HG03565 (cell line): ENCODE results near the gene ITPRIP.

ENCODE experiments used
- ATAC-seq: cut with Tn5 transposase; IDR thresholded peaks from one replicate; pipeline ENCODE4 v1.9.1; 2021; ENCODE audit warnings: mild to moderate bottlenecking, moderate library complexity; ENCODE audit not compliant: unreplicated experiment

The ITPRIP gene

DNA sequence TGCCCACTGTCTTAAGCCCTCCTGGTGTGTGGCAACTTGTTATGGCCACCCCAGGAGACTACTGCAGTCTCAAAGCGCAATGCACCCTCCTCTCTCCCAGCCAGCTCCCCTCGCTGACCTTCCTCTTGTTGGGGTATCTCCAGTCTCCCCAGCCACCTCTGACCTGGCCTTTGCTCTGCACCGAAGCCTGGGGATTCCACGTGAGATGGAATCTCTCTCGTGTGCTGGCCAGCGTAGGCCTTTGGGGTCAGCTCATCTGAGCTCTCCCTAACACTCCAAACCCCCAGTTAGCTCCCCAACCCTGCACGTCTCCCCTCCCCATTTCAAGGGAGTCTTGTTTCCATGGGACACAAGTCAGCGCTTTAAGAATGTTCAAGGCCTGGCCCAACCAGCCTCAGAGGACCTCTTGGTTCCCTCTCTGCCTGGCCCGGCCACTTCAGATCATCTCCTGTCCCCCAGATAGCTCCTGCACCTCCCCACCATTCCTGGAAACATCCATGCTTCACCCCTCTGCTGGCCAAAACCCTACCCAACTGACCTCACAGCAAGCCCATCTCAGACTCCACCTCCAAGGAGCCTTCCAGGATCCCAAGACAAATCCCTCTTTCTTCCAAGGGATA is 11.2 kb downstream of the ITPRIP start:
- no peak for ATAC-seq

DNA sequence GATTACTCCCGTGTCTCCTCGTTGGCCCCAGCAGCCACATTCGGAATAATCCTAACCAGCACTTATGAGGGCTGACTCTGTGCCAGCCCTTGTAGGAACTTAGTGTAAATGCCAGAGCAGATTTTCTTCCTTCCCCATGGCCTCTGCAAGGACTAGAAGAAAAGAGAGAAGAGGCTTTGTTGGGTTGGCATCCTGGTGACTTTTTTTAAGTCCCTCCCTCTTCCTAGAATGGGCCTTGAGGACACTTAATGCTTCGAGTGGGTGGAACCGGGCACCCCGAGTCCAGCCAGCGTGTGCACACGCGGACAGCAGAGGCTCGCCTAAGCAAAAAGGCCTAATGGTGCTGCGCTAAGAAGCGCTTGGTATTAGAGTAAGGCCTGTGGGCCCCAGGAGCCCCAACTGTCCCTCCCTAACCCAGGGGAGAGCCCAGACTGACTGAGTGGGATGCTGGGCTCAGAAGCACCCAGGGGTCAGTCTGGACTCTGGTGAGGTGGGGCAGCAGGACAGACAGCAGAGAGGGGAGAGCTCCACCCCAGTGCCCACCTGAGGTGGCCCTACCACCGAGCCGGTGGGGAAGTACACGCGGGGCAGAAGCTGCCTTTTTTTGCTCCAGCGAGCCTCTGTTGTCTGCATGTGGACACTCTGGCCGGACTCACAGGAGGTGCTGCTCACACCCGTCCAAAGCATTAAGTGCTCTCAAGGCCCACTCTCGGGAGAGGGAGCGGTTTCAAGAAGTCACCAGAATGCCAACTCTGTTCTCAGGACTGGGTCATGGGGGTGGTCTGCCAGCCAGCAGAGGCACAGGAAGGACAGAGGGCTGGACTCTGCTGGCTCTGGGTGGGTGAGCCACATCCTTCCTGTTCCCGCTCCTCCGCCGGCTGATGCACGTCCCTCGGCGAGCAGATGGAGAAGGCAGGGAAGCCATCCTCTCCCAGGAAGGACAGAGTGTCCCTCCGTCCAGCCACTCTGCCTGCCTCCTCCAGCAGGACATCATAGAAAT is 12.5 kb downstream of the ITPRIP start:
- ATAC-seq, result no peak

DNA sequence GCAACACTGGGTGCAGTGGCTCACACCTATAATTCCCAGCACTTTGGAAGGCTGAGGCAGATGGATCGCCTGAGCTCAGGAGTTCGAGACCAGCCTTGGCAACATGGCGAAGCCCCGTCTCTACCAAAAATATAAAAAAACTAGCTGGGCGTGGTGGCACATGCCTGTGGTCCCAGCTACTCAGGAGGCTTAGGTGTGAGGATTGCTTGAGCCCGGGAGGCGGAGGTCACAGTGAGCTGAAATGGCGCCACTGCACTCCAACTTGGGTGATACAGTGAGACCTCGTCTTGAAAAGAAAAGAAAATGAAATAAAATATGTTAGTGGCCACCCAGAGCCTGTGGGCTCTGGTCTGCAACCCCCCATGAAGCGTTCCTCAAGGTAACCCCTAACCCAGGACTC is 13.3 kb downstream of the ITPRIP start:
- no peak for ATAC-seq

DNA sequence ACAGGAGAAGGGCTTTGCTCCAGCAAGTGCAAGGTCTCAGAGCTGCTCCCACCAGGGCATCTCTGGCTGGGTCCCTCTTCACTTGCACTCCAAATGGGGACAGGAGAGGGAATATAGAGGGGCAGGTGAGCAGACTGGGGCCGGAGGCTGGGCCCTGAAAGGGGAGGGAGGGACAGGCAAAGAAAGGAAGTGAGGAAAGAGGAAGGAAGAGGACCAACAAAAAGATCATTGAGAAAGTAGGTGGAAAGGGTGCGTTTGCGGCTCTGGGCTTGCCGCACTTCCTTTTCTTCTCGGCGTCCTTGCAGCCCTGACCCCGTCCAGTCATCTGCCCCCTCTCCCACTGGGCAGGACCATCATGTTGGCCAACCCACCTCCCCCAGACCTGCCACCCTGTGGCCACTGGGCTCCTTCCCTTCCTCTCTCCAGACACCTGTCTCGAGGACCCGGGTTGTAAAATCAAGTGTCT is 14.0 kb downstream of the ITPRIP start:
- no peak for ATAC-seq

DNA sequence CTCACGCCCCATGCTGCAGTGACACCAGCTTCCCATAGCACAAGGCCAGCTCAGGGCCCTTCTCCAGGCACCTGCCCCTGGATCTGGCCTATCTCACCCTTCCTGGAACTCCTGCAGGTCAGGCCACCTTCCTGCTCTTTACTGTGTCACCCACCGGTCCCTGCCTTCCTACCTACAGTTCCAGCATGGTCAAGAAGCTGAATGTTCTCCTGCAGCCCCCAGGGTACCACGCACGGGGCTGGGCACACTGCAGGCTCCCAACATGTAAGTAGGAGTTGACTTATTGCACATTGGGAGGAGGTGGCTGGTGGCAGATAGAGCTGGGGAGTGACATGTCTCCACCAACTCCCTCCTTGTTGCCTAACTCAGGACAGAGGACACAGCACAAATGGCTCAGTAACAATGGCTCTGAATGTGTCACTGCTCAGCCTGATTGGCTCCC is 14.5 kb downstream of the ITPRIP start:
- no peak for ATAC-seq

DNA sequence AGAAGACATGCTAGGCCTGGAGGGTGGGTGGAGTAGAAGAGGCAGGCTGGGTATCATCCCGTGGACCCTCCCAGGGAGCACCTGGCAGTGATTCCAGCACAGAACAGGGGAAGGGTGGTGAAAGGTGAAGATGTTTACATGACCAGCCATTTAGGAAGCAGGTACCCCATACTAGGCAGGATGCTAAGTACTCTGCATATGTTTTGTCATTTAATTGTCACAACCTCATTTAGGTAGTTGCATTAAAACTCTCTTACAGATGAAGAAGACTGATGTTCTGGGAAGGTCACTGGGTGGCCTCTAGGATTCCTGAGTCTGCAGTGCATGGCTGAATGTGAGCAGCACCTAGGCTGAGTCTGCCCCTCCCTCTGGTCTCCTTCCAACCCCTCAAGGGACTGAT is 15.2 kb downstream of the ITPRIP start:
- no peak for ATAC-seq

GRCh38 chr10:104322416-104322782 is 15.9 kb downstream of the ITPRIP start:
- ATAC-seq, result no peak

GRCh38 chr10:104321725-104322415 is 16.4 kb downstream of the ITPRIP start:
- ATAC-seq, result no peak

DNA sequence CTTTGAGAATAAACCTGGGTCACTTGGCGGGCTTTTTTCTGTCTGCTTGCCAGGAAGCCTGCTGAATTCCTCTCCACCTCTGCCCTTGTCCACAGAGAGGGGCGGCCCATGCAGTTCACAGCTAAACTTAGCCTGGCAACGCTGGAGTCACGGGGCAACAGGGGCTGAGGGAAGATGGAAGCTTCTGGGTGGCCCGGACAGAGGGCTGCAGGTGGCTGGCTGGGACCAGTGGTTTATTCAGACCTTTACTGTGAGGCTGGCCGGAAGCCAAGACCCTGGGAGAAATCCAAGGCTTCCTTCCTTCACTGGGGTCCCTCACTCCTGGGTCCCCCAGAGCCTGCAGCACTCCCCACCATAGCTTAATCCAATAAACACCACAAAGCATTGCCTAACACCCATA is 17.0 kb downstream of the ITPRIP start:
- no peak for ATAC-seq

- no peak for ATAC-seq
Measured at GRCh38 chr10:104318810-104319741, 19.2 kb downstream of the ITPRIP start.

- no peak for ATAC-seq
Measured at GRCh38 chr10:104318326-104318725, 19.9 kb downstream of the ITPRIP start.

DNA sequence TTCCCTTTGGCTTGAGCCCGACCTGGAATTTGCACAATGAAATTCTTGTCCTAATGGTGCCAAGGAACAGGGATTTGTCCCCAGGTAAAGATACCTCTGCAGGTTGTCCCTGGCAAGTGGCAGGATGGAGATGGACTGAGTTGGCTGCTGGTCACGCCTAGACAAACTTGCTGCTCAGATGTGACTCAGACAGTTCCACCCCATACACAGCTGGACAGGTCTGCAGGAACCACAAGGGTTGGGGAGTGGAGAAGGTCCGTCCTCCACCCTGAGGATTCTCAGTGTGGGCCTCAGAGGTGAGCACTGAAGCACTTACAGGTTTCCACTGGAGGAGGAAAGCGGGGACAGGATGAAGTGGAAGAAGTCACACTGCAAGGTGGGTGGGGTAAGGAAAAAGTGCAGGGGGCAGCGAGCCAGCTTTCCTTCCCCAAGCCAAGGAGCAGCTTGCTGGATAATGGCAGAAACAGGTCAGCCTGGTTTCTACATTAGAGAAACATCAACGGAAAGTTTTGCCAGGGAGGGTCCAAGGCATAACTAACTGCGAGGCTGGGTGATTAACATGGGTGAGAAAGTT is 20.5 kb downstream of the ITPRIP start:
- no peak for ATAC-seq

GRCh38 chr10:104317269-104317710 is 21.0 kb downstream of the ITPRIP start:
- no peak for ATAC-seq

DNA sequence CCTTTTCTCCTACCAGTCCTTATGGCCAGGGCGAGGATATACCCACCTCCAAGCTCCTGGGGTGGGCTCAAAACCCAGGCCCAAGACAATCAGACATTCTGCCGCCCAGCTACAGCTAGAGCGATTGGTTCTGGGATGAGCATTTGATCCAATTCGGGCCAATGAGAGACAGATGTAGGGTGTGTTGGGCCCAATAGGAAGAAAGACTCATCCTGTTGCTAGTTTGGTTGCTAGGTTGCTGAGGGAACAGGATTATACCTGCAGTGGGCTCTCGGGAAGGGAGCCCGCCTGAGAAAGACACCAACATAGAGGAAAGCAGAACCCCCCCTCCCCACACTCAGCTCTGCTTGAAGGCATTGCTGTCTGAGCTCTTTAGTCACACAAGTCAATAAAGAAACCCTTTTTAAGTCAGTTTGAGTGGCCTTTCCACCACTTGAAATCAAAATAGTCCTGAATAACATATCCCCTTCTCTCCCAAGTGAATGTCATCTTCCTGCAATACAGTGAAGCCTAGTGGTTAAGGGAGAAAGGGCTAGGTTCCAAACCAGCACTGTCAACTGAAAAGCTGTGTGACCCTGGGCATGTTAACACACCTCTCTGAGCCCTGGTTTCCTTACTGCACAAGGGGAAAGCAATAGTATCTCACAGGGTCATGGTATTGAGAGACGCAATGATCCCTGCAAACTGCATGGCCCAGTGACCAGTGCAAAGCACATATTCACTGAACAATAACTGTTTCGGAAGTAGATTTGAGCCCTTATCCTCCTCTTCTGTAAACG is 21.8 kb downstream of the ITPRIP start:
- ATAC-seq, result no peak

DNA sequence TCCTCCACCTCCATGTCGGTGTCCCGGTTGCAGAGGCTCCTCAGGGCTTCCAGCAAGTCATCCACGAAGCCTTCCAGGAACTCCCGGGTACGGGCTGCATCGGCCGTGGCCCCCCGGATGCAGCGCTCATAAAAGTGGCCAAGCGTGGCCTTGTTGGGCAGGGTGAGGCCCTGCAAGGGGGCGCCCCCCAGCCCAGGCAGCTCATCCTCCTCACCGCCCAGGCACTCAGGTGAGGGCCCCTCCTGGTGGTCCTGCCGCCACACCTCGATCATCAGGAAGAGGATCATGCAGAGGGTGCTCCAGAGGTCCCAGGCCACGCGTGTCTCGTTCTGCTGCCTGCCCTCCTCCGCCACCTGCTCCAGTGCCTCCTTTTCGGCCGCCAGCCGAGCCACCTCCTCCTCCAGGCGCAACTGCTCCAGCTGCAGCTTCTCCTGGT is 22.8 kb downstream of the ITPRIP start:
- no peak for ATAC-seq

DNA sequence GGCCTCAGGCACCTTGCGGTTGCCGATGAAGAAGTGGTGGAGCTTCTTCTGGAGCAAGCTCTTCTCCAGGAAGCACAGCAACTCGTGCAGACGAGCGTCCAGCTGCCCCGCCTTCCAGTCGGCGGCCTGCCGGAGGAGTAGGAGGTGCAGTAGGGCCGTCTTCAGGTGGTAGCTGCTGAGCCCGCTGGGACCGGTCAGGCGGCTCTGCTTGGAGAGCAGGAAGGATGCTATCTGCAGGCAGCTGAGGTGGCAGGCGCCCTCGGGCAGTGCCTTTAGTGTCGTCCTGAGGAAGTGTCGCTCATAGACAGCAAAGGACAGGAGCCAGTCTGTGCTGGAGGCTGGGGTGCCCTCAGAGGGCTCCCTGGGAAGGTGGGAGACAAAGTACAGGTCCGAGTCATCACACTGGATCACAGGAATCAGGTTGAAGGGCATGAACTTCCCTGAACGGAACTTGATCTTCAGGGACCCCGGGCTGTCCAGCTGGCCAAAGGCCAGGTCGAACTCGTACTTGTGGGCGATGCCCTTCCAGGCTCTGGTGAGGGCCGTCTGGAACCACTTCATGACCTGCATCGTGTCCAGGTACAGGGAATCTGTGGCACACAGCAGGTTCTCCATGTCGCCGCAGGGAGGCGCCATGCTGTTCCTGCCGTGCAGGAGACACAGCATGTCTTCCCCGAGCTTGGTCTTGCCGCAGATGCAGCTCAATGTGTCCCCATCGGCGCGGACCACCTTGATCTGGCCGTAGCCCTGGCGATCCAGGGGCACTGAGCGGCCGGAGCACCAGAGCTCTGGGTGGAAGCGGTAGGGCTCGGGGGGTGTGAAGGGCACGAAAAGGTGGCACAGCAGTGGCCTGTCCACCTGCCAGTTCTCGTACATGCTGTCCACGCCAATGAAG is 23.4 kb downstream of the ITPRIP start:
- no peak for ATAC-seq

- no peak for ATAC-seq
Measured at GRCh38 chr10:104311184-104311720, 27.0 kb downstream of the ITPRIP start.
